NCI-H1417 (cell line): ENCODE data around the gene SOX5.

Experiments used
- DNase-seq, 3 experiments: peaks; one replicate each; lab custom pipeline; 2025; lab: John Stamatoyannopoulos, UW

Gene SOX5

DNA sequence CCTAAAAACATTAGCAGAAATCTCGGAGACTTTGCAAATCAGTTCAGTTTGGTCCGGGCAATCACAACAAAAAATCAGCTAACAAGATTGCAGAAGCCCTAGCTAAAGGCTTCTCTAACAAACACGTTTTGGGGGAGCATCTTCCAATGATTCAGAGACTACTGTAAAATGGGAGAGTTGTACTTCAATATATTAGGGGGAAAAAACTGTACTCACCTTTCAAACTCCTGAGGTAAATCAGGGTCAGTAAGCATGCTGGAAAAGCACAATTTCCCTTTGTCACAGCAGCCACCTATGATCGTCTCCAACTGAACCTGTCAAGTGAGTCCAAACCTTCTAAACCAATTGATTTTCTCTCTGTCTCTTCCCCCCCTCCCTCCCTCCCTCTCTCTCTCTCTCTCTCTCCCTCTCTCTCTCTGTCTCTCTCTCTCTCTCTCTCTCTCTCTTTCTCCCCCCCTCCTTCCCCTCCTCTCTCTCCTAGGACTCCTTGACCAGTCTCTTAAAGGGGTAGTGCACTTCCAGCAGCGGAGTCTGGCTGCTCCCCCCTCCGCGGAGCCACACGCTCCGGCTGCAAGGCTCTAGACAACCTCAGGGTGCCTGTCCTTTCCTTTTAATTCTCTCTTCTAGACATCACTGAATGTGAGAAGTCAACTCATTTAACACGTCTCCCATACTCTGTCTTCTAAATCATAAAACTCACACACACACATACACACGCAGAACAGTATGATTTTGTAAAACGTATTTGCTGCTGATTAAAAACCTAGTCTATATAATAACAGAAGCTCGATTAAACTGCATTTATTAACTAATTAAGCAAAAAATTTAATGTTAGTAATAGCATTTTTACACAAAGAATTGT, at the start of gene SOX5:
Gene SOX5 (minus strand): TSS at position 323 of the 862 bp plus-strand sequence. CDS start 69 bp downstream, at position 254.
- DNase-seq: peak; percentile 22 to 80 (median 67)

DNA sequence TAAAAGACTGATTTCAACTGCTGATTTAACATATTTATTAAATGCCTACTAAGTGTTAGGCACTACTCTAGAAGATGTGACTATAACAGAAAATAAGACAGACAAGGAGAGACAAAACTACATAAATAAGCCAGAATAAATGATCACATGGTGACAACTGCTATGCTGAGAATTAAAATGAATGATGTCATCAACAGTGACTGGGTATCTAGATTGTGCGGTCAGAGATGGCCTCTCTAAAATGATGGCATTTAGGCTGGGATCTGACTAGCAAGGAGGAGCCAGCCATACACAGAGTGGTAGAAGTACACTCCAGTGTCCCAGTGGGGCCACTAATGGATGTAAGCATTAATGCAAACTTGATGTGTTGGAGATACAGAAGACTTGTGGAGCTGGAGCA, 37.6 kb upstream of the SOX5 start:
- no peak for DNase-seq

DNA sequence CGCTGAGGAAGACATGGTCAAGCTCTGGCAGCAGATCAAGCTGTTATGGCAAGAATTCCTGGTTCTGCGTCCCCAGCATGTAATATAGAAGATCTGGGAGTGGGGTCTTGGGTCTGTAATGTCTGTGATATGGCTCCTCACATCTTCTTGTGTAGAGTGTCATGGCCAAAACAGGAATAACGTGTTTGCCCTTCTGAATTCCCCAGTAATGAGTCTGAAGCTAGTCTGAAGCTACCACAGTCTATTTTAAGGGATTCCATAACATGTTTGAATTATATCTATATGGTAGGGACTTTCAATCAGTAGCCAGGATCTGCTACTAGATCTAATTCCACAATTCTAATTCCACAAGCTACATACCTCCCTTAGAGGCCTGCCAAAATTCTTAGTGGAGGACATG, 31.4 kb upstream of the SOX5 start:
- no peak for DNase-seq

DNA sequence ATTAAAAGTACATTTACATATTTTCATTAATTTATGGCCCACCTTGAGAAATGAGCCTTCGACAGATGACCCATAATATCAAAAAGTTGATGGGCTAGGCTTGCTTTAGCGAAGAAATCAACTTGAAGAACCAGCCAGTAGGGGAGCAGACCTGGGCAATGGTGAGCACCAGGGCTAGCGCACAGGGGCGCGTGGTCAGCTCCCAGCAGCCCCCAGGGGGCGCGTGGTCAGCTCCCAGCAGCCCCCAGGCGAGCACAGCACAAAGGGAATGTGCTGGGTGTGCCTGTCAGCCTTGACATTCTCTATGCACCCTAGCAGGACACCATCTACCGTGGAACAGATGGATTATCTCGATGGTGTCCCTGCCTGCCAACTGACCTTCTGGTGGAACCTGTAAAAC, 15.3 kb upstream of the SOX5 start:
- no peak for DNase-seq

DNA sequence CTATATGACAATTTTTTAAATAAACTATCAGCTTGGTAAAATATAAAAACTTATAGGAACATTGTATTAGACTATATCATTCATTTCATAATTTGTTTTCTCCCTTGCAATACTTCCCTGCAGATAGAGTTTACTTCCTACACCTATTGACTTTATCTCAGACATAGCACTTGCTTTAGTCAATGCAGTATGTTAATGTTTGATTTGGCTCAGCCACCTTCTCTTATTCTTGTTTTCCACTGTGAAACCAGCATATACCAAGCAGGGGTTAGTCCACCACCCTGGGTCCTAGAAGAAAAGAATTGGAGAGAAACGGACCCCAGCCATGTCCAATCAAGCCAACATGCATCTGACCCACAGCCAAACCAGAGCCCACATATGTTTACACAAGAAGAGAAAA, 10.4 kb upstream of the SOX5 start:
- DNase-seq: no peak

DNA sequence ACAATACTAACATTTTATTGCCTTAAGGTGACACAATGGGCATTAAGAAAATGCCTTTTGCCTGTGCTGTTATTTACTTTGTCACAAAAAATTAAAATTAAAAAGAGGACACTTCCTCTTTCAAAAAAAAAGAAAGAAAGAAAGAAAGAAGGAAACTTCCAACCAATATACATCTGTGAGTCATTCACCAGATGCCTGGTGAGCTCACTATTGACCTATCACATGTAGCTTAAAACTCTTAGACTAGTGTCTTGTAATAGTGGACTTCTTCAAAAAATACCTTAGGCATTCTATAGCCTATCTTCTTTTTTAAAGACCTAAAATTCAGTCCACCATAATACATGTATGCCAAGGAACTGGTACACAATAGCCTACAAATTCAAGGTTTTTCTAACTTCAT, 4.9 kb upstream of the SOX5 start:
- no peak for DNase-seq

DNA sequence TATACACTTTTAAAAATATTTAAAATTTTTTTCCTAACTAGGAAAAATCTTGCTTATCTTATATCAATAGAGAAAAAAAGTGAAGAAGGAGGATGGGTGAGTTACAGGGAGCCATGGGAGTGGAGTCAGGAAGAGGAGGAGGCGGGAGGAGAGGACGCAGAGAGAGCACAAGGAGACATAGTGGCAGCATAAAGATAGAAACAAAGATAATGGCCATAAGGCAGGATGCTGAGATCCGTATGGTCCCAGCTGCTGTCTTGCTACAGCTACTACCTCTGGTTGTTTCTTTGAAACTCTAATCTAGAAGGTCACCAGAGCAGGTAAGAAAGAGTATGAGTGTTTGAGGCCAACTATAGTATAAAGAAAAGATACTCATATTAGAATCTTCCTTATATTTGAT, 2.6 kb upstream of the SOX5 start:
- no peak for DNase-seq

DNA sequence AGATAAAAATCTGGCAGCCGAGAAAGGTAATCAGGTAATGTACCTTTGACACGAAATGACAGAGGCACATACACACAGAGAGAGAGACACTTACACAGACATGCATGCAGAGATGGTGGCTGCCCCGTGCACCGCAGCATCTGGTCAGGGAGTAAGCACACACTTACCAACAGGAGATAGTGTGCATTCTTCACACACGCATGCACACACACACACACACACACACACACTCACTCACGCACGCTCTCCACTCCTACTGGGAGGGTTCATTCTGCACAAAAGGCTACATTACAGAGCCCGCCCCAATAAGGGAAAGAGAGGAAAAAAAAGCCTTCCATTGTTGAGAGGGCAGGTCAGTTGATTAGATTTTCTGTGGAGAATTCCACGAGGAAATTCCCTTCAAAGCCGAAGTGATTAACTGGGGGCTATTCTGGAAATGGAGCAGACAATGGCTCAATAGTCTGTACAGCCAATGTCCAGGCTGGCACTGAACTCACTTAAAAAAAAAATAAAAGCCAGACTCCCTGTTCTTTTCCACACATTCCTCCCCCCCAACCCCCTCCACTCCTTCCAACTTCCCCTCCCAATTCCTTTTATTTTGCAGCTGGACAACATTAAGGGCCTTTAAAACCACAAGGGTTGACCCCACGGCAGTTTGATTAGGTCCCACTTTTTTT, 1.4 kb upstream of the SOX5 start:
- peak; percentile 10 to 68 (median 55) for DNase-seq

DNA sequence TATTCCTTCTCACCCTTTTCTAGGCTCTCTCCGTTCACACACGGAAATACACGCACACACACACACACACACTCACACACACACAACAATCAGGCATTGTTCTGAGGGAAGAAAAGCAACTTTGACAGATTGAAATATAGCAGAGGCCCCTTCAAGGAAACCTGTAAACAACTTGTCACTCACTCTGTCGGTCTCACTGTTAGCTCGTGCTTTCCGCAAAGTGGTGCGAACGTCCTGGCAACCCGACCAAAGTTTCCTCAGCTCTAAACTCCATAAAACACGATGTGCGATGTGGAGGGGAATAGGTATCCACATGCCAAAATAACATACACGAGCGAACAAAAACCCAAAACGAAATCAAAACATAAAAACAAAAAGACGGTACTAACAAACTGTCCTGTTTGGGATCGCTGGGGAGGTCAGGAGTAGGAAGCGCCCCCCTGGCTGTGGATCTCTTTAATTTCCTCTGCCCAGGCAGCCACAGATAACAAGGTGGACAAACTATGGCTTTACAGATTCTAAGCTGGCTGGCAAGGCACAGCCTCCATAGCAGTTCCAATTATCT, 822 bp upstream of the SOX5 start:
- DNase-seq: peak in 2 of 3 experiments; percentile 55 to 68

DNA sequence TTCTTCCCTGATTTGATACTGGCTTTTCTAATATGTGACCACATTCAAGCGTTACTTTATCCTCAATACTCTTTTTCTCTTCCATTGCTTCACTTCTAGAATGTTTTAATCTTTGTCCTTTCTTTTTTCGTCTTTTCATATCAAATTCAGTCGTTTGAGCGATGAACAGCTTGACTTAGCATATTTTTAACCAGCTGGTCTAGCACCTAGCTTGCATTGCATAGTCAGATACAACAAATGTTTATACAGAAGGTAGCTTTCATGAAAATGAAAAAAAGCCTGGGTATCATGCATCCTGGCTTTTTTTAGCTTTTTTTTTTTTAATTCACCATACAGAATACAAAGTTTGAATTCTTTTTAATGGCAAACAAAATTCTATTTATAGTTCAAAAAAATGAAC, 1.2 kb downstream of the SOX5 start:
- no peak for DNase-seq

DNA sequence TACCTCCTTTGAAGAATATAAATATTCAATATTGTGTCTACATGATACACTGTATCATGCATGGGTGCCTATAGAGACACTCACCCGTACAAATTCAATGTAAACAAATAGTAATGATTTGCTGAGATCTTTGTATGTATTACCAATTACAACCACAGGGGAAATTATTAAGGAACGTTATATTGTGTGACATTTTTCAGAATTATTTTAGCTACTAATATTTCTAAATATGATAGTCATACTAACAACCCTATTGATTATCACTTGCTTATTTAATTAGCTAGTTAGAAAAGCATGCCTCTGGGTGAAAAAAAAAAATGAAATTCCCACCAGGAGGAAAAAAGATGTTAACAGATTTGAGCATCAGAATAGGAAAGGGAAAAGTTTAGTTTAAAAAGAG, 2.1 kb downstream of the SOX5 start:
- no peak for DNase-seq

DNA sequence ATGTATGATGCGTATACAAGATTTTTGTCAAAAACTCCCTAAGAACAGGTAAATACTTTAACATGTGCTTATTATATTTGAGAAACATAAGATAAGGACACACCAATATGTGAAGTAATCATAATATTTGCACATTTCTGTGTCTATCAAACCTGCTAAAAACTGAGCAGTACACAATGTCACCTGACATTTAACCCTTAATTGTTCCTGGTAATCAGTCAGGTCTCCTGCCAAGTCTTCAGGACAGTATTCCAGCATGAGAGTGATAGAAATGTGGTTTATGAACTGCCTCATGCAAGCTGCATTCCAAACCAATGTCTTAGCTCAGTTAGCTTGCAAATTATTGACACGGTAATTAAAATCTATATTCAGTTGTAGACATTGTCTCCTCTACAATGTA, 4.2 kb downstream of the SOX5 start:
- DNase-seq: no peak

DNA sequence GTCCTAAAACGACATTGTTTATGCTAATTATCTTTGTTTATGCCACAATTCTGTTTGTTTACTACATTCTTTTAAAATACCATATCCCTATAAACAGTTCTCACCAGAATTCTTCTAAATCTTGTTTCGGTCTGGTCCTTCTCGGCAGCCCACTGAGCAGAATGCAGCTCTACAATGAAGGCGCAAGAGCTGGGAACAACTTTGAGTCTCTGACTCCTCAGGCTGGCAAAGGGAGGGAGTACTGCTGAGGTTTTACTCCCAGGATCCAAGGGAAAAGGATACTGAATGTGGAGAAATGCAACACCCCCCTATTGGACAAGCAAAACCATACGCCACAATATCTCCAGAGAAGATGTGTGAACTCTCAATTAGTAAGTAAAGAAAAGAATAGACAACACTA, 5.4 kb downstream of the SOX5 start:
- no peak for DNase-seq

DNA sequence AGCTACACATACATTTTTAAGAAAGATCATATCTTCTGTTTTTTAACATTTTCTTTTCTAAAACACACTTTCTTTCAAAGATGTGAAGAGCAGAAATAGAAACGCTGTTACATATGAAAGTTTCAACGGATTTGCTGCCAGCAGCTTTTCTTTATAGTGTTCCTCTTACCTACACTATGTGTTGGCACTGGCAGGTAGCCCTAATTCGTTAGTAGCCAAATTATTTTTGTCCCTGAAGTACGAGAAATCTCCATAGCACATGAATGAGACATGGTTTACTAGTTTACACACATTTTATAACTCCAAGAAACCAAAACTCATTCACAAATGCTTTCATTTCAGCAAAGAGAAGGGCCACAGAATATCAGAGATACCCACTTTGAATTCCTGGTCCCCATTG, 6.6 kb downstream of the SOX5 start:
- no peak for DNase-seq

DNA sequence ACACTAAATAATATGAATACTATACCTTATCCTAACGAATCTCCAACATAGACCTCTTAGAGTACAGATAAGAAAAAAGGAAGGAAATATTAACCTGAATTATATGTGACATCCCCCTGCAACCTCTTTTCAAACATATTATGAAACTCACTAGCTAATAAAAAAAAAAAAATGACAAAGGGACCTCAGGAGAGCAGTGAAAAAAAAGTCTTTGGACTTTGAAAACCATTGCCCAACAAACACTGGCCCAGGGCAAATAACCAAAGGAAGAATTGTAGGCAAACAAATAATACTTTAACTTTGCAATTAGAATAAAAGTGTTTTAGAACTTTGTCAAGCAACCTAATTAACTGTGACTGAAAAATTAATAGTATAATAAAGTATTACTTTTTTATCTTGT, 7.7 kb downstream of the SOX5 start:
- no peak for DNase-seq

DNA sequence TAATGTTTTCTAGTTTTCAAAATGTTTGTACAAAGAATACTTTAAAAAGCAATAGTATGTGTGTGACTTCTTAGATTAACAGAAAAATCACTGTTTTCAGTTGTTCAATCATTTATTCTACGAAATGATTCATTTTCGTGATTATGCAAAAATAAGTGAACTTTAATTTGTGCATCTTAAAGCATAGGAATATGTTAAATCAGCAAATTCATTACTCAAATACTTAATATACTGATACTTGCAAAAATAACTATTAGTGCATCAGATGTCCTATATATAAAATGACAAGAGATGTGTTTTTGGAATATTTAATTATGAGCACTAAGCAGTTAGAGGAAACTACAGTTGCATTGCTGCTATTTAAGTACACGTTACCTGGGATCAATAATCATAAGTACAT, 11.0 kb downstream of the SOX5 start:
- DNase-seq: no peak

DNA sequence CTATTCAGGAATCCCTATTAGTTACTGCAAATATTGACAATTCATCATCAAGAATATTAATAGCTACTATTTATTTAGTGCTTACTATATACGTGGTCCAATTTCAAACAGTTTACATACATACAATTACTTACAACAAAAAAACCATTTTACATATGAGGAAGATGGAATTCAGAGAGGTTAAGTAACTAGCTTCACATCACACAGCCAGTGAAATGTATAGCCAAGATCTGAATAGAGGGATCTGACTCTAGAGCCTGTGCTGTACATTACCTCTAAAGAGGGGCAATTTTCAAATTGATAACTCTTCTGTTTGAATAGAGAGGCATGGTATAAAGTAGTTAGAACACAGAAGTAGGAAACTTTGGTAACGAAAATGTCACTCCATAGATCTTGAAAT, 18.3 kb downstream of the SOX5 start:
- no peak for DNase-seq

DNA sequence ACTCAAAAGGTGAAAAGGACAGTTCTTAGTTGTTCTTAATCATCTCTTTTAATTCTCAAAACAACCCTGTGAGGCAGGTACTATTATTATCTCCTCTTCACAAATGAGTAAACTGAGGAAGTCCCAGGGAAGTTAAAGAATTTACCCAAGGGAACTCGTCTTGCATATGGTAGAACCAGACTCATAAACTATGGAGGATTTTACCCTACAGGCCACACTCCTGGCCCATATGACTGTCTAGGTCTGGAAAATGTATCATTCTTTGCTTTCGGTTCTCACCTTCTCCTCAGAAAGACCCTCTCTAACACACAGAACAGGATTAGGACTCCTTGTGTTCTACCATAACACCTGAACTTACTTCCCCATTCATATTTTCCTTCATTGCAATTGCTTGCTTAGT, 18.9 kb downstream of the SOX5 start:
- no peak for DNase-seq

DNA sequence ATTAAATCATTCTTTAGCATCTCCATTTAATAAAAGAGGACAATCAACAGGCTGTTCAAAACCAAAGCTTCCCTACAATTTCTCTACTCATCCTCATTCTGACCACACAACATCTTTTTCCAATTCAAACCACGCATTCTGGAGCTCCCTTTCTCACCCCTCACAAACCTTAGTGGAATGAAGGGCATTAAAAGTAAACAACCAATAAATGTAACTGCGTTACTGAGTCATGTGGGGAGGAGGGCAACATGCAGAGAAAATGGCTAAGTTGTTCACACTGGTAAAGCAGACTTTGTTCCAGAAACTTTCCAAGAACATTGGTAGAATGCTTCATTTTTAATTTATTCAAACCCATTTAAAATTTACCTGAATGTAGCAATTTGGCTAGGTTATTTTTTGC, 19.6 kb downstream of the SOX5 start:
- DNase-seq: no peak

DNA sequence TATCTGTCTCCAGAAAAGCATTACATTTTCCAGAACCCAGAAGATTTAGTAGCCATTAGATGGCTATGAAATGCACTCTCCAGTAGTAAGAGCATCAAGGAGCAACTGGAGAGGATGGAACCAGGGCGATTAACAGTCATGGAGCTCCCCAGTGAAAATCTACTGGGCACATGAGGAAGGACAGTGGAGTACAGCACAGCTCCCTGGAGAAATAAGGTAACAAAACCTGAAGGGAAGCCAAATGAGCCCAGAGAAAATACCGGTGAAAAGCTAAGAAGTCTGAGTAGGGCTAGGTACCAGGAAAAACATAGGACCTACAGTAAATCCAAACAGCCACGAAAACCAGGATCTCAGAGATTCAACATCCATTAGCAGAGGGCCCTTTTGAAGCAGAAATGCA, 21.6 kb downstream of the SOX5 start:
- DNase-seq: peak in 1 of 3 experiments; percentile 5

DNA sequence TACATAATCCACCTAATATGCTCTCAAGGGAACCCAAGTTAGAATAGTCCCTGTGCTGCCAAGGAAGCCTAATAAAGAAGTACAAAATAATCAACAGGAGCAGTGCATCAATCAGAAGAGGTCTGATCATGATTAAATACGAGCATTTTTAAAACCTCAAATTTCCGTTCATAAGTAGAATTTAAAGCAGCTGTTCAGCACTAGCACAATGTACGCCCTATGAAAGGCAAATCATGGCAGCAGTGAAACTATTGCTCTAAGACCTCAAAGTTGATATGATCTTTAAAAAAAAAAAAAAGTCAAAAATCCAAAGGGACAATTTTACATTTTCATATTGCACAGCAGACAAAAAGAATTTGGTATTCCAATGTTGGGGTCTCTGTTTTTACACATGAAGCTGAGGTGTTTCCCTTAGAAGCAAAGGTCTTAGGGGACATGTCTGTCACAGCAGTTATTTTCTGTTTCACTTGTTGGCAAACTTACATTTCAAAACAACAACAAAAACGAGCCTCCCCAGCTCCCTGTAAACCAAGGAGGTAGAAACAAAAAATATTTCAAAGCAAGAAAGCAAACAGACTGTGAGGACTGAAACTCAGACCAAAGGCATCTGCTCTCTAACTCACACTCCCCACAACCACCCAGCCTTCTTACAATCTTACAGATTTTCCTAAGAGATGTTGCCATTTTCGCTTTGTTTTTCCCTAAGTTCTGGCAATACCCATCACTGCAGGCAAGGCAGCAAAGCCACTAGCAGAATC, 28.2 kb downstream of the SOX5 start:
- no peak for DNase-seq

DNA sequence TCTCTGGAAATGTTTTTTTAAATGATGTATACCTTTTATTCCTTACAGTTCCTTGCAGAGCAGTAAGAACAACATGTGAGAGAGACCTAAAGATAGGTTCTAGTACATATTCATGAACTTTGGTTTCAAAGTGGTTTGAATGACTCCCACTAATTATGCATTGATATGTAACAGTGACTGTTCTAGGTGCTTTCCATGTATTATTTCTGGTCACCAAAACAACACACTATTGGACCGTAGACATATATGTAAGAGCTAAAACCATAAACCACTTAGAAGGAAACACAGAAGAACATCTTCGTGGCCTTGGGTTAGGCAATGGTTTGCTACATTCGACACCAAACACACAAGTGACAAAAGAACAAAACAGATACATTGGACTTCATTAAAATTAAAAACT, 37.9 kb downstream of the SOX5 start:
- DNase-seq: no peak

DNA sequence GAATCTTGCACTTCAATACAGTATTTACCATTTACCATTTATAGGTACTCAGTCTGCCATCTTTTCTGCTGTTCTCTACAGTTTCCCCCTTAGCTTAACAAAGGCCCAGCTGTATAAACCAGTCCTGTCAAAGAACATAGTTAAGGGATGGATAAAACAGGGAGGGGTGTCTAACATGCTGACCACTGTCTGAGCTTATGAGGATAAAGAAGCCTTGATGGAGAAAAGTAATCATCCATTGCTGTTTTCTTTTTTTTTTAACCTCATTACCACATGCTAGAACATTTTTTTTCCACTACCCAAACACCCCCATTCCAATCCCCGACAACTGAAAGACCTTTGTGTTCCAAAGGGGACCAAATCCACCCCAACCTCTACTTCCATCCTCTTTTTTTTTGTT, 39.9 kb downstream of the SOX5 start:
- DNase-seq: no peak
